NB4 (cell line): ENCODE data around the gene GSS.

ENCODE experiments used
- DNase-seq: peaks from one replicate; pipeline ENCODE4 v3.0.0; 2010; ENCODE audit warnings: low read depth
- H3K4me3 ChIP-seq: one replicate; pipeline ENCODE4 v1.5.1; 2011; ENCODE audit warnings: mild to moderate bottlenecking, low read depth, low read length, moderate library complexity
- CTCF ChIP-seq: IDR thresholded peaks from one replicate; pipeline ENCODE4 v1.5.1; 2012; ENCODE audit warnings: low read depth, low read length
- MAX ChIP-seq: IDR thresholded peaks from 2 replicates; pipeline ENCODE4 v1.6.1; 2011; ENCODE audit warnings: low read depth, low read length
- MYC ChIP-seq: IDR thresholded peaks from 2 replicates; pipeline ENCODE4 v1.6.1; 2011; ENCODE audit warnings: low read depth, low read length
- POLR2A ChIP-seq: IDR thresholded peaks from 2 replicates; pipeline ENCODE4 v1.6.1; 2011; ENCODE audit warnings: mild to moderate bottlenecking; ENCODE audit not compliant: insufficient read length; ENCODE audit errors: extremely low read depth

The GSS gene

GRCh38 chr20:34887023-34887422 lies 68.6 kb downstream of the GSS start:
- TF ChIP-seq POLR2A (no peak), MAX (no peak), MYC (no peak), CTCF (no peak)
- no peak overlapping the region for H3K4me3 ChIP-seq
- no peak for DNase-seq

GRCh38 chr20:34886122-34886521 lies 69.5 kb downstream of the GSS start:
- no peak overlapping the region for H3K4me3 ChIP-seq
- TF ChIP-seq MAX (no peak), MYC (no peak), CTCF (no peak), POLR2A (no peak)
- DNase-seq: no peak

- TF ChIP-seq MYC (no peak), CTCF (no peak), MAX (no peak), POLR2A (no peak)
- no peak overlapping the region for H3K4me3 ChIP-seq
- no peak for DNase-seq
Measured at GRCh38 chr20:34884260-34884659, 71.3 kb downstream of the GSS start.

GRCh38 chr20:34883809-34884208 lies 71.8 kb downstream of the GSS start:
- H3K4me3 ChIP-seq: no peak overlapping the region
- no peak for DNase-seq
- TF ChIP-seq POLR2A (no peak), CTCF (no peak), MAX (no peak), MYC (no peak)

GRCh38 chr20:34883087-34883688 lies 72.4 kb downstream of the GSS start:
- no peak overlapping the region for H3K4me3 ChIP-seq
- no peak for DNase-seq
- no peak for TF ChIP-seq MYC
- no peak for TF ChIP-seq POLR2A
- no peak for TF ChIP-seq CTCF
- TF ChIP-seq MAX: no peak
